Lung (tissue), 12 donors: ENCODE data around the gene CACNA1G. TPM values are rescaled to one million over a fixed set of nuclear protein-coding genes. Genes with fewer than 3 reads are reported as not detected.

Experiments used
- ATAC-seq: fragments of 200-7000 bp; cut with Tn5 transposase; one replicate; pipeline ENCODE4 v1.9.1; 2020; ENCODE audit warnings: moderate number of reproducible peaks; ENCODE audit not compliant: insufficient read depth, low FRiP score
- DNase-seq, 3 donors: peaks; one replicate each; pipeline ENCODE4 v3.0.0-alpha.2; 2013 to 2017
- H3K27ac ChIP-seq, 2 donors: one replicate each; pipeline ENCODE4 v1.5.1; 2013; ENCODE audit warnings: mild to moderate bottlenecking in 2 of 2, moderate library complexity in 2 of 2, control low read depth in 1 of 2, inconsistent platforms in 1 of 2, low read depth in 1 of 2, low read length in 1 of 2
- H3K27me3 ChIP-seq, 3 donors: one replicate each; pipeline ENCODE4 v1.5.1; 2013; ENCODE audit warnings: low read length in 2 of 3; ENCODE audit not compliant: control insufficient read depth in 3 of 3, insufficient read depth in 3 of 3
- H3K36me3 ChIP-seq, 4 donors: one replicate each; pipeline ENCODE4 v1.5.1; 2013; ENCODE audit warnings: low read length in 4 of 4, mild to moderate bottlenecking in 1 of 4, moderate library complexity in 1 of 4; ENCODE audit not compliant: control insufficient read depth in 4 of 4, insufficient read depth in 4 of 4
- H3K4me1 ChIP-seq, 5 donors: one replicate each; pipeline ENCODE4 v1.5.1; 2013; ENCODE audit warnings: low read length in 5 of 5, mild to moderate bottlenecking in 2 of 5, moderate library complexity in 1 of 5; ENCODE audit not compliant: control insufficient read depth in 5 of 5, insufficient read depth in 5 of 5
- H3K4me3 ChIP-seq: one replicate; pipeline ENCODE4 v1.5.1; 2013; ENCODE audit warnings: mild to moderate bottlenecking, control low read depth, moderate library complexity
- H3K9ac ChIP-seq, 2 donors: one replicate each; pipeline ENCODE4 v1.5.1; 2013; ENCODE audit warnings: low read length in 2 of 2, control low read depth in 1 of 2; ENCODE audit not compliant: insufficient read depth in 1 of 2
- H3K9me3 ChIP-seq, 4 donors: one replicate each; pipeline ENCODE4 v1.5.1; 2013; ENCODE audit warnings: low read length in 3 of 4, mild to moderate bottlenecking in 1 of 4, moderate library complexity in 1 of 4; ENCODE audit not compliant: control insufficient read depth in 4 of 4, insufficient read depth in 3 of 4
- WGBS, 2 donors: extraction: QIAGEN DNeasy Blood & Tissue Kit; methylation state at CpG; one replicate each; pipeline ENCODE4 v1.1.7; 2013; 5-methylcytosine and 5-hydroxymethylcytosine counted together
- polyA plus RNA-seq, 2 donors: library from polyadenylated mRNA; stranded (reverse); fragments of 200-250 nt; gene quantifications; one replicate each; pipeline ENCODE4 v1.2.1, GENCODE V29; 2013
- total RNA-seq, 2 donors: library from RNA; depleted of rRNA in 1 of 2; stranded (reverse); fragments of >200 nt in 1 of 2; gene quantifications; one replicate each; pipeline ENCODE4 v1.2.1, GENCODE V29; 2014 to 2021
- TF ChIP-seq, protein P1 (sequence below): IDR thresholded peaks from 2 replicates; pipeline ENCODE4 v1.5.1; 2012; ENCODE audit warnings: mild to moderate bottlenecking; ENCODE audit errors: control extremely low read depth, extremely low read depth
- donor health status: control.
- donor health status: control.
- donor health status: Bipolar disorder and iron deficiency.
- donor health status: healthy.
- donor health status: DM: yes; HTN: yes; CAD: no.

Gene CACNA1G
- total and polyA plus RNA-seq, 4 donors, result 0.14 to 3.6 (median 0.24) TPM

- no peaks in the 10 kb centered on the region for H3K9me3 ChIP-seq
- H3K4me1 ChIP-seq, result peaks cover 0 to 20% (median 4%) of the 10 kb centered on the region in 5 donors
- H3K9ac ChIP-seq, result no peak overlapping the region
- ATAC-seq (no peak), DNase-seq (no peak)
- peaks cover 0 to 2% (median 0%) of the 10 kb centered on the region in 3 donors for H3K27me3 ChIP-seq
- peaks cover 0 to 14% (median 8%) of the 10 kb centered on the region in 4 donors for H3K36me3 ChIP-seq
- 94 to 96% methylated on average over 17 of the region's 17 CpGs for WGBS, 2 donors
- no peak overlapping the region for H3K4me3 ChIP-seq
- TF ChIP-seq, protein P1, sequence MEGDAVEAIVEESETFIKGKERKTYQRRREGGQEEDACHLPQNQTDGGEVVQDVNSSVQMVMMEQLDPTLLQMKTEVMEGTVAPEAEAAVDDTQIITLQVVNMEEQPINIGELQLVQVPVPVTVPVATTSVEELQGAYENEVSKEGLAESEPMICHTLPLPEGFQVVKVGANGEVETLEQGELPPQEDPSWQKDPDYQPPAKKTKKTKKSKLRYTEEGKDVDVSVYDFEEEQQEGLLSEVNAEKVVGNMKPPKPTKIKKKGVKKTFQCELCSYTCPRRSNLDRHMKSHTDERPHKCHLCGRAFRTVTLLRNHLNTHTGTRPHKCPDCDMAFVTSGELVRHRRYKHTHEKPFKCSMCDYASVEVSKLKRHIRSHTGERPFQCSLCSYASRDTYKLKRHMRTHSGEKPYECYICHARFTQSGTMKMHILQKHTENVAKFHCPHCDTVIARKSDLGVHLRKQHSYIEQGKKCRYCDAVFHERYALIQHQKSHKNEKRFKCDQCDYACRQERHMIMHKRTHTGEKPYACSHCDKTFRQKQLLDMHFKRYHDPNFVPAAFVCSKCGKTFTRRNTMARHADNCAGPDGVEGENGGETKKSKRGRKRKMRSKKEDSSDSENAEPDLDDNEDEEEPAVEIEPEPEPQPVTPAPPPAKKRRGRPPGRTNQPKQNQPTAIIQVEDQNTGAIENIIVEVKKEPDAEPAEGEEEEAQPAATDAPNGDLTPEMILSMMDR, result no peak
- no peak overlapping the region for H3K27ac ChIP-seq
Observed at GRCh38 chr17:50554201-50554600, 6.3 kb upstream of the CACNA1G start.

DNA sequence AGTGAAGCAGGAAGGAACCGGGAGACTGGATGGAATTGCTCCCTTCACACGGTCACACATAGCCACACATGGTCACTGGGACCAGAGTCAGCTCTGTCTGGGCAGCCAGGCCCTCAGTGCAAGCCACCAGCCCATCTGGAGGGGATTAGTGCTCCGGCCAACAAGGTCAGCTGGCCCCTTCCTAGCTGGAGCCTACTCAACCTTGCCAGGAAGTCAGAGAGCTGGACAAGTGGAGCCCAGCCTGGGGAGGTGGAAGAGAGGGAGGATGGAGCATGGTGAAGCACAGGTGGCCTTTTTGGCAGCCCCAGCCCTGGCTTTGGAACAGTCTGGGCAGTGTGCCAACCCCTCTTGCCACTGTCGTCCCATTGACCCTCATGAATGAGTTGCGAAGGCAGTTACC lies 3.7 kb upstream of the CACNA1G start:
- ATAC-seq (no peak), DNase-seq (peak in 2 of 3 donors; percentile 29 to 49)
- Histone ChIP-seq H3K36me3 (peaks cover 0 to 14% (median 2%) of the 10 kb centered on the region in 4 donors), H3K27me3 (peaks cover 0 to 14% (median 0%) of the 10 kb centered on the region in 3 donors), H3K27ac (no peak overlapping the region), H3K4me1 (peaks cover 0 to 30% (median 16%) of the 10 kb centered on the region in 5 donors), H3K9ac (no peak overlapping the region), H3K9me3 (no peaks in the 10 kb centered on the region), H3K4me3 (no peak overlapping the region)
- WGBS, 2 donors, result 67 to 71% methylated on average over 4 to 5 of the region's 5 CpGs
- TF ChIP-seq, protein P1, result no peak

DNA sequence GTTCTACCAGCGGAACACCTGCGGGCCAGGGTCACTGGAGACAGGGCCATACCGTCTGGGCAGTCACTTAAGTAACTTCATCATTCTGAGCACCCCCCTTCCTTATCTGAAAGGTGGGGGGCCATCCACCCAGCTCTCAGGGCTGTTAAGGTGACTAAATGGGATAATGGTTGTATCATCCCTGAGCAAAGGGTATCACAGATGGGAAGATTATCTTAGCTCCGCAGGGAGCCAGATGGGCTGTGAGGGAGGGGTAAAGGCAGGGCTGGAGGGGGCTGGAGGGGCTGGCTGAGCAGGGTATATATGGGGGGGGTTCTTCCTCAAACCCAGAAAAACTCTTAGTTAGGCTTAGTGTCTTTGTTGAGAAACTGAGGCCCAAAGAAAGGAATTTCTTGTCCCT lies 2.9 kb upstream of the CACNA1G start:
- H3K27me3 ChIP-seq, result peaks cover 0 to 17% (median 3%) of the 10 kb centered on the region in 3 donors
- DNase-seq, result no peak
- H3K9me3 ChIP-seq, result no peaks in the 10 kb centered on the region
- peaks cover 0 to 35% (median 16%) of the 10 kb centered on the region in 5 donors for H3K4me1 ChIP-seq
- H3K4me3 ChIP-seq, result no peak overlapping the region
- TF ChIP-seq, protein P1, result no peak
- H3K9ac ChIP-seq, result no peak overlapping the region
- H3K27ac ChIP-seq, result no peak overlapping the region
- H3K36me3 ChIP-seq, result peaks cover 0 to 14% (median 2%) of the 10 kb centered on the region in 4 donors
- 89 to 96% methylated on average over 4 of the region's 4 CpGs for WGBS, 2 donors
- ATAC-seq, result no peak

- peaks cover 0 to 21% (median 6%) of the 10 kb centered on the region in 3 donors for H3K27me3 ChIP-seq
Observed at GRCh38 chr17:50558091-50558490, 2.4 kb upstream of the CACNA1G start.

More at GRCh38 chr17:50558091-50558490, 2.4 kb upstream of the CACNA1G start:
- peaks cover 0 to 40% (median 16%) of the 10 kb centered on the region in 5 donors for H3K4me1 ChIP-seq
- no peak overlapping the region for H3K9ac ChIP-seq
- DNase-seq (peak in 2 of 3 donors; percentile 39 to 65), ATAC-seq (no peak)
- no peaks in the 10 kb centered on the region for H3K9me3 ChIP-seq
- TF ChIP-seq, protein P1, result no peak
- peaks cover 0 to 10% (median 2%) of the 10 kb centered on the region in 4 donors for H3K36me3 ChIP-seq
- 67 to 77% methylated on average over 4 of the region's 4 CpGs for WGBS, 2 donors
- H3K27ac ChIP-seq, result no peak overlapping the region
- H3K4me3 ChIP-seq, result no peak overlapping the region
